OCI-LY7 (cell line): Measurements from ENCODE around the gene GABRG3. TPM values are rescaled to one million over a fixed set of nuclear protein-coding genes. Genes with fewer than 3 reads are reported as not detected.

ENCODE experiments used
- BruUV-seq: library from RNA; stranded (reverse); fragments of 400-500 nt; replicated peaks from 2 replicates; lab custom pipeline; 2021; lab: Mats Ljungman, UMichigan
- CTCF ChIA-PET: fragments of 300-600 bp; sonication (Branson Sonifier 250); formaldehyde crosslinking; loops from one replicate; lab custom pipeline; 2022; ENCODE audit warnings: antibody characterized with exemption; ENCODE audit not compliant: unreplicated experiment; lab: Charles Lee
- POLR2A ChIA-PET: fragments of 300-600 bp; sonication (Branson Sonifier 250); formaldehyde crosslinking; loops from one replicate; lab custom pipeline; 2022; ENCODE audit warnings: antibody characterized with exemption; lab: Charles Lee
- DNase-seq: peaks from one replicate; pipeline ENCODE4 v3.0.0-alpha.2; 2015; ENCODE audit warnings: low spot score
- H2AFZ ChIP-seq: fragments of 200-600 bp; sonication (generic), shearing (Covaris generic); 2 replicates; pipeline ENCODE4 v1.6.1; 2014; ENCODE audit warnings: mild to moderate bottlenecking, antibody characterized with exemption, low read length, moderate library complexity
- H3K27ac ChIP-seq: fragments of 200-600 bp; sonication (generic); 2 replicates; pipeline ENCODE4 v1.5.1; 2014; ENCODE audit warnings: mixed run types, low read depth, mild to moderate bottlenecking, moderate library complexity, low read length, inconsistent platforms; ENCODE audit not compliant: poor library complexity, severe bottlenecking
- H3K36me3 ChIP-seq: fragments of 200-600 bp; sonication (generic); 2 replicates; pipeline ENCODE4 v1.6.1; 2014; ENCODE audit warnings: mild to moderate bottlenecking, antibody characterized with exemption, low read length, moderate library complexity, mixed read lengths; ENCODE audit not compliant: insufficient read depth
- H3K4me1 ChIP-seq: fragments of 200-600 bp; sonication (generic); 2 replicates; pipeline ENCODE4 v1.5.1; 2014; ENCODE audit warnings: mild to moderate bottlenecking, low read length; ENCODE audit not compliant: insufficient read depth, poor library complexity, severe bottlenecking
- H3K4me2 ChIP-seq: fragments of 200-600 bp; sonication (generic); 2 replicates; pipeline ENCODE4 v1.6.1; 2014; ENCODE audit warnings: mild to moderate bottlenecking, low read length
- H3K4me3 ChIP-seq: fragments of 200-600 bp; sonication (generic); 2 replicates; pipeline ENCODE4 v1.5.1; 2014; ENCODE audit warnings: mild to moderate bottlenecking, low read depth, low read length; ENCODE audit not compliant: poor library complexity, severe bottlenecking
- H3K79me2 ChIP-seq: fragments of 200-600 bp; sonication (generic); 2 replicates; pipeline ENCODE4 v1.6.1; 2016; ENCODE audit warnings: low read depth, mild to moderate bottlenecking, low read length, moderate library complexity, mixed read lengths; ENCODE audit not compliant: insufficient read depth
- H3K9me2 ChIP-seq: fragments of 200-600 bp; sonication (generic); 2 replicates; pipeline ENCODE4 v1.6.1; 2016; ENCODE audit warnings: mild to moderate bottlenecking, low read length, mixed read lengths; ENCODE audit not compliant: insufficient read depth
- H3K9me3 ChIP-seq: fragments of 200-600 bp; sonication (generic); 2 replicates; pipeline ENCODE4 v1.6.1; 2014; ENCODE audit warnings: mild to moderate bottlenecking, mixed run types, low read length, mixed read lengths
- H4K20me1 ChIP-seq: fragments of 200-600 bp; sonication (generic); 2 replicates; pipeline ENCODE4 v1.6.1; 2014; ENCODE audit warnings: mild to moderate bottlenecking, antibody characterized with exemption, low read length, moderate library complexity, mixed read lengths; ENCODE audit not compliant: insufficient read depth
- EZH2phosphoT487 ChIP-seq: fragments of 200-600 bp; sonication (generic); IDR thresholded peaks from 2 replicates; pipeline ENCODE4 v1.6.1; 2018; ENCODE audit warnings: low read depth, borderline replicate concordance, mild to moderate bottlenecking, mixed run types, antibody characterized with exemption, low read length, moderate library complexity, mixed read lengths
- intact Hi-C: fragments of 100-400 bp; cut with micrococcal nuclease; formaldehyde crosslinking; loops from one replicate; pipeline ENCODE4 v1.10.0; 2022; ENCODE audit not compliant: unreplicated experiment
- total RNA-seq, 2 experiments: library from RNA; depleted of rRNA in 1 of 2; stranded (reverse); fragments of >200 nt in 1 of 2; shearing (Covaris generic) in 1 of 2; gene quantifications; 2 replicates each; pipeline ENCODE4 v1.2.3, GENCODE V29; 2014 to 2022
- TF ChIP-seq, protein P1 (sequence below): fragments of 200-600 bp; sonication (generic); conservative IDR thresholded peaks from 2 replicates; pipeline ENCODE4 v1.5.1; 2014; ENCODE audit warnings: mild to moderate bottlenecking, antibody characterized with exemption, low read length, moderate library complexity, mixed read lengths

Gene GABRG3
- total RNA-seq, 2 experiments from 2014 or later = not detected

DNA sequence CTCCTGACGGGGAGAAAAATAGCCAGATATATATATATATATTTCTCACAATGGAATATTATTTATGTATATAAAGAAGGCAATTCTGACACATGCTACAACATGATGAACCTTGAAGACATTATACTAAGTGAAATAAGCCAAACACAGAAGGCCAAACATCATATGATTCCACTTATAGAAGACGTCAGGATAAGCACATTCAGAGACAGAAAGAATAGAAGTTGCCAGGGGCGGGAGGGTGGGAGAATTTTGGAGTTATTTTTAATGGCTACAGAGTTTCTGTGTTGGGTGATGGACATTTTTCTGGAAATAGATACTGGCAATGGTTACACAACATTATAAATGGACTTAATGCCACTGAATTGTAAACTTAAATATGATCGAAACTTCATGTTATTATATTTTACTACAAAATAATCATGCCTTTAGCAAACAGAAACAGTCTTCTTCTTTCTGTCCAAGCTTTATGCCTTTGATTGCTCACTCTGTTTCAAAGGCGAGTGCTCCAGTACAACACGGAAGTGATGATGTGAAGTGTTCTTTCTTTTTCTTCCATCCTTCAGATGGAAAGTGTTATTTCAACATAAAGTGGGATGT is 614.2 kb downstream of the GABRG3 start:
- Histone ChIP-seq H3K4me2 (no peak overlapping the region), H3K9me2 (no peaks in the 10 kb centered on the region), H2AFZ (no peak overlapping the region), H3K36me3 (no peaks in the 10 kb centered on the region), H3K27ac (no peak overlapping the region), H3K4me1 (no peaks in the 10 kb centered on the region), H3K79me2 (no peaks in the 10 kb centered on the region), H4K20me1 (no peaks in the 10 kb centered on the region), H3K4me3 (no peak overlapping the region), H3K9me3 (no peaks in the 10 kb centered on the region)
- no peak for DNase-seq
- BruUV-seq = no TSS peak
- TF ChIP-seq, protein P1, sequence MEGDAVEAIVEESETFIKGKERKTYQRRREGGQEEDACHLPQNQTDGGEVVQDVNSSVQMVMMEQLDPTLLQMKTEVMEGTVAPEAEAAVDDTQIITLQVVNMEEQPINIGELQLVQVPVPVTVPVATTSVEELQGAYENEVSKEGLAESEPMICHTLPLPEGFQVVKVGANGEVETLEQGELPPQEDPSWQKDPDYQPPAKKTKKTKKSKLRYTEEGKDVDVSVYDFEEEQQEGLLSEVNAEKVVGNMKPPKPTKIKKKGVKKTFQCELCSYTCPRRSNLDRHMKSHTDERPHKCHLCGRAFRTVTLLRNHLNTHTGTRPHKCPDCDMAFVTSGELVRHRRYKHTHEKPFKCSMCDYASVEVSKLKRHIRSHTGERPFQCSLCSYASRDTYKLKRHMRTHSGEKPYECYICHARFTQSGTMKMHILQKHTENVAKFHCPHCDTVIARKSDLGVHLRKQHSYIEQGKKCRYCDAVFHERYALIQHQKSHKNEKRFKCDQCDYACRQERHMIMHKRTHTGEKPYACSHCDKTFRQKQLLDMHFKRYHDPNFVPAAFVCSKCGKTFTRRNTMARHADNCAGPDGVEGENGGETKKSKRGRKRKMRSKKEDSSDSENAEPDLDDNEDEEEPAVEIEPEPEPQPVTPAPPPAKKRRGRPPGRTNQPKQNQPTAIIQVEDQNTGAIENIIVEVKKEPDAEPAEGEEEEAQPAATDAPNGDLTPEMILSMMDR = no peak
- TF ChIP-seq EZH2phosphoT487 = no peak
- intact Hi-C loops = no loop called here
- CTCF ChIA-PET = no interaction called here
- POLR2A ChIA-PET = no interaction called here

DNA sequence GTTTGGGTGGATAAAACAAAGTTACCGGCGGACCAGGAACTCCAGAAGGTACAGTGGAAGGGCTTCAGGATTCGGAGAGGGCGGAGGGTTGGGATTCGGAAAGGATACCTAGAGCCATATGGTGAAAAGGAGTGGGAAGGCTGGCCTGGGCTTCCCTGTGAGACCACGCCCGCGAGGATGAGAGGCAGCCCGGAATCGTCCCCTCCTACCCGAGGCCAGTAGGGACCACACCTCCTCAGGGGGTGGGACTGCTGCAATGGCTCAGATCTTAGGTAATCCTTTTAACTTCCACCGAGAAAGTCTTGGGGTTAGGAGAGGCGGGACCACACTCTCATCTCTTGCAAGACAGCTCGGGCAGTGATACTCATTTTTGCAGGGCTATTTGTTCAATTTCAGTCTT is 616.8 kb downstream of the GABRG3 start:
- no peaks in the 10 kb centered on the region for H4K20me1 ChIP-seq
- H3K4me1 ChIP-seq = no peaks in the 10 kb centered on the region
- CTCF ChIA-PET = no interaction called here
- H3K79me2 ChIP-seq = no peaks in the 10 kb centered on the region
- no peak for DNase-seq
- no TSS peak for BruUV-seq
- no peak overlapping the region for H3K27ac ChIP-seq
- no peak overlapping the region for H3K4me3 ChIP-seq
- H3K4me2 ChIP-seq = no peak overlapping the region
- intact Hi-C loops = no loop called here
- H3K9me3 ChIP-seq = no peaks in the 10 kb centered on the region
- H3K9me2 ChIP-seq = no peaks in the 10 kb centered on the region
- no peaks in the 10 kb centered on the region for H3K36me3 ChIP-seq
- POLR2A ChIA-PET = no interaction called here
- H2AFZ ChIP-seq = no peak overlapping the region
- TF ChIP-seq, protein P1 = no peak
- no peak for TF ChIP-seq EZH2phosphoT487

DNA sequence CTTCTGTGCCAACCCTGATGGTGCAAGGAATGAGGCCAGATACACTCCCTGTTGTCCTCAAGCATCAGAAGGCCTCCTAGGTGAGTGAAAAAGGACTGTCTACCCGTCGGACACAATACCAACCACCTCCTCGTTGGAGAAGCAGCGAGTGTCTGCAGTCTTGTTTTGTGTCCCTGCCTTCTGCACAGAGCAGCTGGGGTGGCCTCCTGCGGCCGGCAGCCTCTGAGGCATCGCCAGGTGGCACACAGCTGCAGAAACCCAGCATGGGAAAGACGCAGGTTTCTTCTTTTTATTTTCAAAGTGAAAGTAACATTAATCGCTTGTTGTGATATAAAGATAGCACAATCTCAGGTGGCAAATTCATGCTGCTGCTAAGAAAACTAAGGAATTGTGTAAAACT is 618.3 kb downstream of the GABRG3 start:
- POLR2A ChIA-PET = no interaction called here
- Histone ChIP-seq H3K27ac (no peak overlapping the region), H2AFZ (no peak overlapping the region), H3K36me3 (no peaks in the 10 kb centered on the region), H3K79me2 (no peaks in the 10 kb centered on the region), H3K9me3 (no peaks in the 10 kb centered on the region), H3K4me3 (no peak overlapping the region), H3K4me1 (no peaks in the 10 kb centered on the region), H3K4me2 (no peak overlapping the region), H4K20me1 (no peaks in the 10 kb centered on the region), H3K9me2 (no peaks in the 10 kb centered on the region)
- DNase-seq = no peak
- intact Hi-C loops = loop anchor here (1.0 kb wide), 1 partner anchor 35 kb away; no protein-coding TSS in a partner anchor
- TF ChIP-seq EZH2phosphoT487 = no peak
- TF ChIP-seq, protein P1 = no peak
- CTCF ChIA-PET = no interaction called here
- no TSS peak for BruUV-seq
